ENCODE data around the gene RALB. TPM values are rescaled to one million over a fixed set of nuclear protein-coding genes. Genes with fewer than 3 reads are reported as not detected.
A peak's percentile ranks its signal among the peaks of the same experiment; 100 is the strongest.

Gene RALB
- polyA plus RNA-seq, 1 donor (not counting 4 experiments of a cell fraction or from before 2014, with no cell fraction given) = 80.8 TPM

DNA sequence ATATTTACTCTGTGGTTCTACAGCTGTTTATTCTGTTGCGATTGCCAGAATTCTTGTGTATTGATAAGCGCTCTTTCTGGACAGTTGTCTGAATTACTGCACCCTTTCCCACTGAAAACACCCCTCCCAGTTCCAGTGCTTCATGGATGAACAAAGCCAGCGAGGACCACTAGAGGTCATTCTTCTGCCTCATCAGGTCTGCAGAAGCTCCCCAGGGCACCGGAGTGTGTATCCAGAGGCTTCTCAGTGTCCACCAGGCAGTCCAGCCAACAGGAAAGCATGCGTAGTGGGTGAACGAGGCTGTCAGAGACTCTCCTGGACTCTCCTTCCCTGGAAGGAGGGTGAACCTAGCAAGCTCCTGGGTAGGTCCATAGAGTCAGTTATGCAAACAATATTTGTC is 52.6 kb downstream of the RALB start:
- H3K27ac ChIP-seq (ENCODE audit: control insufficient read depth, insufficient read depth, low read length) = no peak overlapping the region
- H3K4me1 ChIP-seq (ENCODE audit: control insufficient read depth, extremely low read depth, insufficient read depth, low read length) = peaks cover 3% of the 10 kb centered on the region
- H2AFZ ChIP-seq (ENCODE audit: control insufficient read depth, low read length) = no peak overlapping the region
- H3K9ac ChIP-seq (ENCODE audit: control insufficient read depth, extremely low read depth, insufficient read depth, low read length) = no peak overlapping the region
- H3K36me3 ChIP-seq (ENCODE audit: control insufficient read depth in 2 of 2, extremely low read depth in 1 of 2, insufficient read depth in 2 of 2, low read length in 2 of 2) = peaks cover 0 to 15% of the 10 kb centered on the region in 2 experiments
- H4K20me1 ChIP-seq (ENCODE audit: control insufficient read depth, extremely low read depth, insufficient read depth, low read length) = no peaks in the 10 kb centered on the region
- dilution Hi-C loops (cut with MboI; ENCODE audit: extremely low pct_ligation_motif_present, low sequenced_read_pairs) = no loop called here
- FAIRE-seq (no peak), DNase-seq (ENCODE audit: low read depth, low spot score) (no peak)
- no peak overlapping the region for H3K4me2 ChIP-seq (ENCODE audit: control insufficient read depth, extremely low read depth, insufficient read depth, low read depth, low read length)
- H3K9me3 ChIP-seq (ENCODE audit: control insufficient read depth, low read depth, low read length) = no peaks in the 10 kb centered on the region
- H3K27me3 ChIP-seq (ENCODE audit: control insufficient read depth, extremely low read depth, insufficient read depth, low read length) = no peaks in the 10 kb centered on the region
- no peak overlapping the region for H3K4me3 ChIP-seq (ENCODE audit: control insufficient read depth in 2 of 3, extremely low read depth in 1 of 3, insufficient read depth in 2 of 3, low read depth in 1 of 3, low read length in 3 of 3)
- TF ChIP-seq EZH2 (IDR thresholded peaks at IDR 0.05; ENCODE audit: low read length) = no peak
- TF ChIP-seq, protein P1, sequence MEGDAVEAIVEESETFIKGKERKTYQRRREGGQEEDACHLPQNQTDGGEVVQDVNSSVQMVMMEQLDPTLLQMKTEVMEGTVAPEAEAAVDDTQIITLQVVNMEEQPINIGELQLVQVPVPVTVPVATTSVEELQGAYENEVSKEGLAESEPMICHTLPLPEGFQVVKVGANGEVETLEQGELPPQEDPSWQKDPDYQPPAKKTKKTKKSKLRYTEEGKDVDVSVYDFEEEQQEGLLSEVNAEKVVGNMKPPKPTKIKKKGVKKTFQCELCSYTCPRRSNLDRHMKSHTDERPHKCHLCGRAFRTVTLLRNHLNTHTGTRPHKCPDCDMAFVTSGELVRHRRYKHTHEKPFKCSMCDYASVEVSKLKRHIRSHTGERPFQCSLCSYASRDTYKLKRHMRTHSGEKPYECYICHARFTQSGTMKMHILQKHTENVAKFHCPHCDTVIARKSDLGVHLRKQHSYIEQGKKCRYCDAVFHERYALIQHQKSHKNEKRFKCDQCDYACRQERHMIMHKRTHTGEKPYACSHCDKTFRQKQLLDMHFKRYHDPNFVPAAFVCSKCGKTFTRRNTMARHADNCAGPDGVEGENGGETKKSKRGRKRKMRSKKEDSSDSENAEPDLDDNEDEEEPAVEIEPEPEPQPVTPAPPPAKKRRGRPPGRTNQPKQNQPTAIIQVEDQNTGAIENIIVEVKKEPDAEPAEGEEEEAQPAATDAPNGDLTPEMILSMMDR (optimal IDR thresholded peaks at IDR 0.05 in 1 of 3, IDR thresholded peaks at IDR 0.05 in 1 of 3, conservative IDR thresholded peaks at IDR 0.05 in 1 of 3; ENCODE audit: extremely low read depth in 1 of 3, insufficient read depth in 2 of 3, low read length in 3 of 3) = peak in 1 of 3 experiments; percentile 35
- no peaks in the 10 kb centered on the region for H3K79me2 ChIP-seq (ENCODE audit: control insufficient read depth, insufficient read depth, low read length)
- no peaks in the 10 kb centered on the region for H3K9me1 ChIP-seq (ENCODE audit: control insufficient read depth, extremely low read depth, insufficient read depth, low read length)

- Histone ChIP-seq H3K27me3 (ENCODE audit: control insufficient read depth, extremely low read depth, insufficient read depth, low read length) (no peaks in the 10 kb centered on the region), H3K9ac (ENCODE audit: control insufficient read depth, extremely low read depth, insufficient read depth, low read length) (no peak overlapping the region), H3K36me3 (ENCODE audit: control insufficient read depth in 2 of 2, extremely low read depth in 1 of 2, insufficient read depth in 2 of 2, low read length in 2 of 2) (peaks cover 0 to 13% of the 10 kb centered on the region in 2 experiments), H4K20me1 (ENCODE audit: control insufficient read depth, extremely low read depth, insufficient read depth, low read length) (no peaks in the 10 kb centered on the region), H3K79me2 (ENCODE audit: control insufficient read depth, insufficient read depth, low read length) (no peaks in the 10 kb centered on the region), H3K4me2 (ENCODE audit: control insufficient read depth, extremely low read depth, insufficient read depth, low read depth, low read length) (no peak overlapping the region), H3K9me3 (ENCODE audit: control insufficient read depth, low read depth, low read length) (no peaks in the 10 kb centered on the region), H2AFZ (ENCODE audit: control insufficient read depth, low read length) (no peak overlapping the region), H3K4me3 (ENCODE audit: control insufficient read depth in 2 of 3, extremely low read depth in 1 of 3, insufficient read depth in 2 of 3, low read depth in 1 of 3, low read length in 3 of 3) (no peak overlapping the region), H3K9me1 (ENCODE audit: control insufficient read depth, extremely low read depth, insufficient read depth, low read length) (no peaks in the 10 kb centered on the region), H3K27ac (ENCODE audit: control insufficient read depth, insufficient read depth, low read length) (no peak overlapping the region), H3K4me1 (ENCODE audit: control insufficient read depth, extremely low read depth, insufficient read depth, low read length) (no peaks in the 10 kb centered on the region)
- dilution Hi-C loops (cut with MboI; ENCODE audit: extremely low pct_ligation_motif_present, low sequenced_read_pairs) = no loop called here
- no peak for TF ChIP-seq EZH2 (IDR thresholded peaks at IDR 0.05; ENCODE audit: low read length)
- TF ChIP-seq, protein P1 (optimal IDR thresholded peaks at IDR 0.05 in 1 of 3, IDR thresholded peaks at IDR 0.05 in 1 of 3, conservative IDR thresholded peaks at IDR 0.05 in 1 of 3; ENCODE audit: extremely low read depth in 1 of 3, insufficient read depth in 2 of 3, low read length in 3 of 3) = no peak
- no peak for FAIRE-seq
- no peak for DNase-seq (ENCODE audit: low read depth, low spot score)
Measured at GRCh38 chr2:120305937-120306490, 53.4 kb downstream of the RALB start.
